Stimulated activated CD8-positive, alpha-beta memory T cell treated with anti-CD3 and anti-CD28 coated beads, Interleukin-4, amount 100 ng/mL, for 48 hours (primary cell): ENCODE data around the gene PLCB1.
A peak's percentile ranks its signal among the peaks of the same experiment; 100 is the strongest.

Source experiments
- DNase-seq: peaks from one replicate; pipeline ENCODE4 v3.0.0-alpha.2; 2020

The PLCB1 gene

GRCh38 chr20:8251201-8251575 lies 119.1 kb downstream of the PLCB1 start:
- DNase-seq: no peak

DNA sequence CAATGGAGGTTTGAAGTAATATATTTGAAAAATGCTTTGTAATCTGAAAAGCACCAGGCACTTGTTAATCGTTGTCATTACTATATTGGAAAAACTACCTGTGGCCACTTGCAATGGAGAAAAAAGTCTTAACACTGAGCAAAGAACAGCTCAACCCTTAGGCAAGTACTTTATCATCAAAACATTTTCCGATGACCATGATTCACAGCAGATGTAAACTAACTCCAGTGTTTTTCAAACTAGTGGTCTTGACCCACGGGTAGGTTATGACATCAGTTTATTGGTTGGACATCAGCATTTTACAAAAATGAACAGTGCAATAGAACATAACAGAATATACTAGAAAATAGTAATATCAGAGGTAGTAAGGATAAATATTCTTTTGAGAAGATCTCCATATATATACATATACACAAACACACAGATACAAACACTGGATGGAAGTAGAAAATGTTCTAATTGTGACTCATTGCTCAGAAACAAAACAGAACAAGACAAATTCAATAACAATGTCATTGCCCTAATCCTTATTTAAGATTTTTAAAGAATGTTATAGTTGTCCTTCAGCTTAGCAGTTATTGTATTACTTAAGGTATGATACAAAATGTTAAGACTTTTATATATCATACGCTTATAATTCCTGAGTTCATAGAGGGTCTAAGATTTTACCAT lies 123.0 kb downstream of the PLCB1 start:
- DNase-seq: no peak

- no peak for DNase-seq
Observed at GRCh38 chr20:8255945-8256632, 124.0 kb downstream of the PLCB1 start.

- DNase-seq: no peak
Observed at GRCh38 chr20:8260837-8261251, 128.8 kb downstream of the PLCB1 start.

DNA sequence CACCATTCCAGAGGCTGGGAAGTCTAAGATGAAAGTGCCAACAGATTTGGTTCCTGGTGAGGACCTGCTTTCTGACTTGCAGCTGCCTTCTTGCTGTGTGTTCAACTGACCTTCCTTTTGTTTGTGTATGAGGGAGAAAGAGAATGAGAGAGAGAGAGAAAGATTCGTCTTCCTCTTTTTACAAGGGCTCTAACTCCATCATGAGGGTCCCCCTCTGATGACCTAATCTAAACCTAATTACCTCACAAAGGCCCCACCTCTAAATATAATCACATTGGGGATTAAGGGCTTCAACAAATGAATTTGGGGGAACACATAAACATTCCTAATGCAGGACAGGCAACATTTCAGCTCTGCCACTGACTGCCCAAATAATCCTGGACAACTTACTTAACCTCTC lies 130.7 kb downstream of the PLCB1 start:
- DNase-seq: no peak

DNA sequence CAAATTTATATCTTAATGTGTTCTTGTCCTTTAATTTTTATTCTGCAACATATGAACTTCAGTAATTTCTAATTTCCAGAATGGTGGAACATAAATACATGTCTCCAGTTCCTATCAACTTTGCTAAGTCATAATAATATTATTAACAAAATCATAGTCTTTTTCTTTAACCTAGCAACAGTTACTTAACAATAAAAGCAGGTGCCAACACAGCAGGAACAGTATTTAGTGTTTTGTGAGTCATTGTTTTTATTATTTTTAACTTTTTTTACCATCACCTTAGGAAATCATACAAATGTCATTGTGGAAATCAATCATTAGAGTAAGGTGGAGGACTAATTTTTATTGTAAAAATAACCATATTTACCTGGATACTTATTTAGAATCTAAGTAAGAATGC lies 133.5 kb downstream of the PLCB1 start:
- no peak for DNase-seq

DNA sequence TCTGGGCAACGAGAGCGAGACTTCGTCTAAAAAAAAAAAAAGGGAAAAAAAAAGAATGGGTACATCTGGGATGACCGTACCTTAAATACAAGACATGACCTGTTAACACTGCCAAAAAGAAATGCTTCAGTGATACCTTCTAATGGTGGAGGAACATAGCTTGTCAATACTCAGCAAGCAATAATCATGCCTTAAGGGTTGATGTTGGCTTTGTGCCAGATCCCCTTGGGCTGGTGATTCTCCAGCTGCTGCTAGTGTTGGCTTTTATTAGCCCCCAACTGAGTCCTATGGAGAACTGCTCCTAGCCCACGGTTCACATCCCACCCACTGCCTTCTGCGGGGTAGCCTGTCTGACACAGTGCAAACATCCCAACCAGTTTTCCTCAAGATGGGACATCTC lies 134.9 kb downstream of the PLCB1 start:
- no peak for DNase-seq

- DNase-seq: no peak
Observed at GRCh38 chr20:8271727-8272126, 139.7 kb downstream of the PLCB1 start.

DNA sequence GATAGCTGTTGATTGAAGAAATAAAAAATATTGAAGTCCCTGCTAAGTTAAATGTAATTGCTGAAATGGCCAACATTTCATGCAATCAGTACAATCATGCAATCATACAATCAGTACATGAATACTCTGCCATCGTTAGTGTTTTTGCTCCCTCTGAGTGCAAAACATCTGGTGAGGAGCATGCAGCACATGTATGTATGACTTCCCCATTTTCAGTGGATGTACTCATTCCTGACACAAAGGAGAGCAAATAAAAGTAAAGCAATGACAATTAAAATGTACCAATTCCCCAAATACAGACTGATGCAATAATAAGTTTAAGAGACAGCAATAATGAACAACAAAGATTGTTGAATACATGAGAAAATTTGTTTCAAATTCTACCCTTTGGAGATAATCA lies 140.7 kb downstream of the PLCB1 start:
- no peak for DNase-seq

DNA sequence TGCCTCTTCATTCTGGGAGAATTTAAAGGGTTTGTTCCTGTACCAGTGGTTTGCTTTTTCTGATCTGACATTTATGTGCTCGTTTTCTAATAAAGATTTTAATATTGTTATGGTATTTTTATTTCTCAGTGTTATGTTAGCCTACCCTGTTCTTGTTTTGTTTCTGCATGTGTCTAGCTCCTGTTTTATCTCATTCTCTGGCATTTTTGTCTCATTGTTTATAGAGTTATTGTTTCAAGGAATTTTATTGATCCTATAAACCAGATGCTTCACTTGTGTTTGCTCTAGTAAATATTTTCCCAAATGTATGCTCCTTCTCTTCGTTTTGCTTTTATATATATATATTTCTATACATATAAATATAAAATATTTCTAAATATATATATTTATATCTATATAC lies 152.8 kb downstream of the PLCB1 start:
- no peak for DNase-seq

DNA sequence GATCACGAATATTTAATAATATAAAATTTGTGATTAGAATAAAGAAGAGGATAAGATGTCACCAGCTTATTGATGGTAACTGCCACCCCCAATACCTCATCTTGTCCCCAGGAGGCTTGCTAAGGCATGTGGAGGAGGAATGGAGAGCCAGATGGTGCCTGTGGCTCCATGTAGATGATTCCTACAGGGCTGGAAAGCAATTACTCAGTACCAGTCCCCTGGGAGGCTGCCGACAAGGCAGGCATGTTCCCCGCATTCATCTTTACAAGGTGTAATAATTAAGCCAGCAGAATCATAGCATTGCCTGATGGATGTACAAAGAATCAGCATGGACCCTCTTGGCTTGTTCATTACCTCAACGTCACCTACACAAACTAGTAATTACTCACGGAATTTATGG lies 155.3 kb downstream of the PLCB1 start:
- DNase-seq: no peak

DNA sequence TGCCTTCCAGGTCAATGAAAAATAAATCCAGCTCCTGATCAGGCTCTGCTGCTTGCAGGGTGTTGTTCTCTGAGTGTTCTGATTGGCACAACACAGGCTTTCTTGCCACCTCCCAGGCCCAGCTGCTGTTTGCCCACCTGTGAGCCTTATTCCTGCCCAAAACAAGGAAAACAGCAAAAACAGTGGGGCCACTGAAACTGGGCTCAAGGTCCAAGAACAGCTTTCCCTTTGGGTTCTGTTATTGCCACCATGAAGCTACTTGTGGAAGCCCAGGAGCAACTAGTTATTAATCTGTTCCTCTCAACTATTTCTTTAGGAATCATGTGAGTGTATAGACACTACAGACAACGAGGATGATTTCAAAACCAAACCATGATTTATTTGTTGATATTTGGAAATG lies 159.1 kb downstream of the PLCB1 start:
- no peak for DNase-seq

- DNase-seq: no peak
Observed at GRCh38 chr20:8291873-8292272, 159.8 kb downstream of the PLCB1 start.

GRCh38 chr20:8292793-8293192 lies 160.7 kb downstream of the PLCB1 start:
- no peak for DNase-seq

- no peak for DNase-seq
Observed at GRCh38 chr20:8293750-8294149, 161.7 kb downstream of the PLCB1 start.

DNA sequence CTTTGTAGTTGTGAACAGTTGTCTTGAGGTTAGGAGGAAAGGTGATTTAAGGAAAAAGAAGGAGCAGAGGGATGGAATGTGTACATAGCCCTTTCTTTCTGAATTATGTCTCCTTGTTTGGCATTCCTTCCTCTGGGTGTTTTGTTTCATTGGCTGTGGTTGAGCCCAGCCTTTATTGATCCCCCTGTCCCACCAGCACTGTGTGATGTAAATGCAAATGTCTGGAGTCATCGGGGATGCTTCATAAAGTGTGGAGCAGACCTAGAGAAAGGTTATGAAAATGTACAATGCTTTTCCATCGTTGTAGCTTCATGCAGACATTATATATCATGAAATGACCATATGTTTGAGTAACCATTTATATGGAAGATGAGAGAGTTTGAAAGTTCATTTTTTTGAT lies 164.5 kb downstream of the PLCB1 start:
- DNase-seq: no peak

DNA sequence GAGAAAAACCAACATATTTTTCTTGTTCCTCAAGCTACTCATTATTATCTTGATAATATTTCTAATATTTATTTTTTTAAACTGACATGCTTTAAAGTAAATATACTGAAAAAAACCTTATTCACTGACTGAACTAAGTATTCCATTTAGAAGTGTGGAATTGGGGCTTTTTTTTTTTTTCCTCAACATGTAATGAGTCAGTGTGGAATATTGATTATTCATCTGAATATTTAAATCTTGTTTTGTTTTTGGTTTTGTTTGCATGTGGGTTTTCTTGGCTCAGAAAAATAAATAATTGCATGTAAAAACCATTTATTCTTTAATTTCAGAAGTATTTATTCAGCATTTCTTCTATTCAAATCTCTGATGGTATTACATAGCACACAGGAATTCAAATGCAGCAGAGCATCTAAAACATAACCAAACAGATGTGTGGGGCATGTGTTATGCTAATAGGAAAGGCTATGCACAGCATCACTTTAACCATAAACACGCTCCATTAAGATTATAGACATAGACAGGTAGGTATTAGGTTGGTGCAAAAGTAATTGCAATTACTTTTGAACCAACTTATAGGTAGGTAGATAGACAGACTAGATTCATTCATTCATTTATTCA lies 166.5 kb downstream of the PLCB1 start:
- no peak for DNase-seq

GRCh38 chr20:8299921-8300320 lies 167.9 kb downstream of the PLCB1 start:
- DNase-seq: no peak

DNA sequence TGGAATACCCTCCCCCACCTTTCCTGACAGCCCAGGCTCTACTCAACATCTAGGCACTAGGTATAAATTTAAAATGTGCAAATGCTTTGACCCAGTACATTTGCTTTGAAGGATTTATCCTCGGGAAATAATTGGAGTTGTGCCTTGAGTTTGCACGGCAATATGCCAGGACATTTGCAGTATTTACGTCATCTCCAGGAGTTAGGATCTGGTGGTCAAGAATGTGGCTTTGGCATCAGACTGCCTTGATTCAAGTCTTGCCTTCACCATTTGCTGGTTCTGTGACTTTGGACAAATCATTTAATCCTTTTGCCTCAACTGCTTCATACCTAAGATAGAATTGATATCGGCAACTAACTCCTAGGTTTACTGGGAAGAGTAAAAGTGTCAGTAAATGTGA lies 169.6 kb downstream of the PLCB1 start:
- no peak for DNase-seq

DNA sequence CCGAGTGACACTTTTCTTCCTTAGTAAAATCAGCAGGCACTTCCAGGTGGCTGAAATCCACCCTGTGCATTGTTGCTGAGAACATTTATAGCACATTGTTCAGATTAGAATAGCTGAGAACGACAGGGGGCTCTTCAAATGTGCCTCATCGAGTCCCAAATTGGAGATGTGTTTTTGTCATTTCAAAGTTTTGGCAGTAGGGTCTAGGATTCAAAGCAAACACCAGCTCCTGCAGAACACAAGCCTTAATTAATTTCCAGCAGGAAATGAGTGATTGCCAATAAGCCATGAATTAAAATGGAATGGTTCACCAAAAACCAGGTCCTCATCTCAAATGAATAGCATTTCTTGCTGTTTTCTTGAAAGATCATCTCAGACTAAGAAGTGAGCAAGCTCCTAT lies 171.6 kb downstream of the PLCB1 start:
- DNase-seq: no peak

DNA sequence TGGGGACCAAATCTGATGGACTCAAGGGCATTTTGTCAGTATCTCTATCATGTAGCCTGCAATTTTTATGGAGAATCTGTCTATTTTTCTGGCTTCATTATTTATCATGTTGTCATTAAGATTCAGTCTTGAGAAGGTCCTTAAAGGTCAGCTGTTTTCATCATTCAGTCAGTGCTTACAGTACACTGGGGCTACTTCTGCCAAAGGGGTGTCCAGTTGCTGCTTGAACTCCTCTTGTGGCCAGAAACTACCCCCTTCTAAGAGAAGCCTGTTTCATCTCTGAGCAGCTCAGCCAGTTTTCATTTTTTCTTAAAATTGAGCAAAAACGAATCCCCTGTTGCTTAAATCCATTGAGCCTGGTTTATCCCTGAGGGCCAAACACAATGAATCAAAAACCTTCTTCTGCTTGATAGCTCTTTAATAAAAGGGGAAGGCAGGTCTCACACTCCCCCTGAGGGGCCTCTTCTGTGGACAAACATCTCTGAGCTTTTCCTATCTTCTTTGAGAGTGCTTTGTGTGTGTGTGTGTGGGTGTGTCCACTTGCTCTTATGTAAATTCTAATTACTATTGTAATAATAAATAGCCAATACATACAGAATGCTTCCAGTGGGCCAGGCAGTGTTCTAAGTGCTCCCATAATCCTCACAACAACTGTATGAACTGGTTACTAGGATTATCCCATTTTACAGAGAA lies 172.2 kb downstream of the PLCB1 start:
- no peak for DNase-seq

GRCh38 chr20:8305449-8305978 lies 173.4 kb downstream of the PLCB1 start:
- peak; percentile 75 for DNase-seq

DNA sequence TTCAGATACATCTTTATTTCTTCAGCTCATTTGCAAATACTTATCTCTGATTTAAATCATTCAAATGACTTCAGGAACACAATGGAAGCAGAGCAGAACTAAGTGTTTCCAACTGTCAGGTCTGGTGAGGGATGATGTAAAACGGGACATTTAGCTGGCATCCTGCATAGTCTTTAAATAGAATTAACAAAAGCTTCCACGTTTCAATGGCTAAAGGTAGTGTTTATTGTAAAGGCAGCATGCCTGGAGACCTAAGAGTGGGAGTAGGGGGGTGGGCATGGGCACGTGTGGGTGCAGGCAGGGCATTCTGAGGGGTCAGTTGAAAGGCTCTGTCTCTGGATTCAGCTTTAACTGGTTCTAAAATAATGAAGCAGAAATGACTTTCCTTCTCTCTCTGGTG lies 174.9 kb downstream of the PLCB1 start:
- no peak for DNase-seq

- DNase-seq: no peak
Observed at GRCh38 chr20:8309634-8310033, 177.6 kb downstream of the PLCB1 start.
